Measurements from ENCODE around the gene MSX2. TPM values are rescaled to one million over a fixed set of nuclear protein-coding genes. Genes with fewer than 3 reads are reported as not detected.

MSX2 gene
- total and polyA plus RNA-seq, 2 of the 4 experiments (the other 2 are of a cell fraction): 2.2 to 3.7 TPM

DNA sequence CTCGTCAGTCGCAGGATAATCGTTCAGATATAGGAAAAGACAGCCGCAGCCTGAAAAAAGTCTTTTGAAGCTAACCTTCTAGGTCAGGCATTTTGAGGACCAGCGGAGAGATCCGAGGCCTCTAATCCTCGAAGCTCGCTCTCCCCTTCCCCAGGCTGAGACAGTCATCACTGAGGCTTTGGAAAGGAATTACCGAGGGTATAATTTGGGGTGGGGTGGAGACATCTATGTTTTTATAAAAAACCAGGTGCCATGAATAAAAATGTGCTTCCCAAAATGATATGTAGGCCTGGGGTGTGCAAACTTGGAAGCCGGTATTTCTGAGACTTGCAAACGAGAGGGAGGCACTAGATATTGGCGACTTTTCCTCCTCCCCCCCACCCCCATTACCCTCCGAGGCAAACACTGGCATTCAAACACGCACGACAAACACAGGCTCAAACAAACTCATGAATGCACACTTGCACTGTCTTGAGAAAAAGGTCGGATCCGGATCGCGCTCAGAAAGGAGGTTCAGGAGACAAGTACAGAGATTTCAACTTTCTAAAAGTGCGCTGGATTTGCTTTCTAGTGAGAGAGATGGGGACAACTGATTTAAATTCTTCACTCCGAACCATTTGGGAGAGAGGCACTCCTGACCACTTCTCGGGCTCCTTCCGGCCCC, 935 bp upstream of the MSX2 start (continued):
- no peak for TF ChIP-seq RFX5 (IDR thresholded peaks at IDR 0.05; ENCODE audit: low read depth, low read length)
- TF ChIP-seq, protein P1, sequence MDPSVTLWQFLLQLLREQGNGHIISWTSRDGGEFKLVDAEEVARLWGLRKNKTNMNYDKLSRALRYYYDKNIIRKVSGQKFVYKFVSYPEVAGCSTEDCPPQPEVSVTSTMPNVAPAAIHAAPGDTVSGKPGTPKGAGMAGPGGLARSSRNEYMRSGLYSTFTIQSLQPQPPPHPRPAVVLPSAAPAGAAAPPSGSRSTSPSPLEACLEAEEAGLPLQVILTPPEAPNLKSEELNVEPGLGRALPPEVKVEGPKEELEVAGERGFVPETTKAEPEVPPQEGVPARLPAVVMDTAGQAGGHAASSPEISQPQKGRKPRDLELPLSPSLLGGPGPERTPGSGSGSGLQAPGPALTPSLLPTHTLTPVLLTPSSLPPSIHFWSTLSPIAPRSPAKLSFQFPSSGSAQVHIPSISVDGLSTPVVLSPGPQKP (IDR thresholded peaks at IDR 0.05; ENCODE audit: borderline replicate concordance, low read depth, low read length): no peak
- TF ChIP-seq MAZ (IDR thresholded peaks at IDR 0.05; ENCODE audit: borderline replicate concordance, low read depth, low read length): no peak
- no peak for TF ChIP-seq CHD1 (IDR thresholded peaks at IDR 0.05; ENCODE audit: low read depth, low read length)
